ENCODE data around the gene DNAH11.

DNAH11 gene

GRCh38 chr7:21939858-21940372 lies 397.1 kb downstream of the DNAH11 start:
- no peak for DNase-seq

DNA sequence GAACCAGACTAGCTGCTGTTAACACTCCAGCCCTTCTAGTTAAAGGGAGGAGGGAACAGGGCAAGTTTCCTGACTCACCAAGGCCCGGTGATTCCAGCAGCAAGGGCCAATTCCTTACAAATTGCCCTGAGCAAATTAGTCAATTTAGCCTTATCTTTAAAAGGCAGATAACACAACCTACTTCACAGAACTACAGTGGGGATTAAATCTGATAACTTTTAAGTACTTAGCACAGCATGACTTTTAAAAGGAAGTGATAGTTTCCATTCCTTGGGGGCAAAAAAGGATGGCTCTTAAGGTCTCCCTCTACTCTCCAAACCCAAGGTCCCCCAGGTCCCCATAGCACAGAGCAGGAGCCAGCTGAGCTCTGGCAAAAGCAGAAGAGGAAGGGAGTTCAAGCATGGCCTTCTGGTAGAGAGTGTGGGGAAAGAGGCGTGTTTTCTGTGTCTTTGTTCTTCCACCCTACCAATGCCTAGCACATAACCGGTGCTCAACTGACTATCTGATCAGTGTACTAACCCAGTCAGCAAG lies 398.8 kb downstream of the DNAH11 start:
- no peak for DNase-seq

DNA sequence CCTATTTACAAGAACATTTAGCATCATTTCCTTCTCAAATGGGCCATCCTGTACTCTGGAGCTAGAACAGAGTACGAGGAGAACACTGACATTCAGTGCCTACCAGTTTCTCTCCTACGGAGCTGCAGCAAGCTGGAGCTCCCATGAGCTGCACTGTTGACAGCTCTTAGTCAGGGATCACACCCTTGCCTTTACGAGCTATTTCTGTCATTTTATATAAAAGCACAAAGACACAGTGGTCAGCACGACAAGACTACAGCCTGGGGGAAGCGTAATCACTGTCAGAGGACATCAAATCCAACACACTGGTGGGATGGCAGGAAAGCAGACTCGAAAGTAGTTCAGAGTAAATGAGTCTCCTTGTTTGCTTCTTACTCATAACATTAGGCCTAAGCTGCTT lies 400.1 kb downstream of the DNAH11 start:
- DNase-seq: no peak

DNA sequence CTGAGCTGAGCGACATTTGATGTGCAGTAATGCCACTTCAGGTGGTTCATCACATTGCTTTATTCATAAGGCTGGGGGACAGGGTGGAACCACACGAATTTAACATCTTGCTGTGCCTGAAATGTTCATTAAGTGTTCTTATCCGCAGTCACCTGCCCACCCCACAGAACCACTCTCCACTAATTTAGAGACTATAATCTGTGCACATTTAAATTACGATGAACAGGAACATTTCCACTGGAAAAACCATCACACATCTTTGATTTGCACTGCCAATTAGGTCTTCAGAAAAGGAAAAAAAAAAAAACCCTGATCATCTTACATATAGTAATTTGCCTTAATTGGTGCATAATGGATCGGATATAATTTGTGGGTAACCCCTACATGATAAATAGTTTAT lies 400.6 kb downstream of the DNAH11 start:
- DNase-seq: no peak

DNA sequence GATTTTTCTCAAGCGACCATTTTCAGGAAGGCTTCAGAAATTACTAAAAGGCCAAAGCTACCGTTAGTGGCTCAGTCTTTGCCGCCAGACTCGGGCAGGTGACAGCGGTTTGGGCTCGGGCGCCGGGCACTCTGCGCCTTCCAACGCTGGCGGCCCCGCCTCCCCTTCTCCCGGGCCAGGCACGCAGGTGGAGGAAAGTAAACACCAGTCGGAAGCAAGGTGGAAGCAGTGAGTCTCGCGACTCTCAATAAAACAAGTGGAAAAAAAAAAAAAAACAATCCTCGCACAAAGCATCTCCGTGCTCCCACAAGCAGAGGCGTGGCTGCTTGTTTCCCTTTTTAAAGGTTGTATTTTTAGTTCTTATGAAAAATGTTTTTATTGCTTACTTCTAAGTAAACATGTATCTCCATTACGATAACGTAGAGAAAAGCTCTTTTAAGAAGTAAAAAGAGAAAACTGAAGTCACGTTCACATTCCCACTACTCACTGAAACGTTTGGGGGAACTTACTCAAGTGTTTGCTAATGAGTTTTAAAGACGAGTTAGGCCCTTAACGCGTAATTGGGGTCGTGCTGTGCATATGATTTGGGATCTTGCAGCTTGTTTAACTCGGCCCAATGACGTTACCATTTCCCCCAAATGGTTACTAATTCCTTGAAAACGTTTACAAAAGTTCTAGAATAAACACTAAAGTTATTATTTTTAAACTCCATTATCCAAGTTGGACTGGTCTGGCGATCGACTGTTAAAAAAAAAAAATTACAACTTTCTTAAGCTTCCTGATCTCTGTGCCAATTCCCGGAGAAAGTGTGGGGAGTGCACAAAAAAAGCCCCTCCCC lies 402.0 kb downstream of the DNAH11 start:
- peak; percentile 8 for DNase-seq

DNA sequence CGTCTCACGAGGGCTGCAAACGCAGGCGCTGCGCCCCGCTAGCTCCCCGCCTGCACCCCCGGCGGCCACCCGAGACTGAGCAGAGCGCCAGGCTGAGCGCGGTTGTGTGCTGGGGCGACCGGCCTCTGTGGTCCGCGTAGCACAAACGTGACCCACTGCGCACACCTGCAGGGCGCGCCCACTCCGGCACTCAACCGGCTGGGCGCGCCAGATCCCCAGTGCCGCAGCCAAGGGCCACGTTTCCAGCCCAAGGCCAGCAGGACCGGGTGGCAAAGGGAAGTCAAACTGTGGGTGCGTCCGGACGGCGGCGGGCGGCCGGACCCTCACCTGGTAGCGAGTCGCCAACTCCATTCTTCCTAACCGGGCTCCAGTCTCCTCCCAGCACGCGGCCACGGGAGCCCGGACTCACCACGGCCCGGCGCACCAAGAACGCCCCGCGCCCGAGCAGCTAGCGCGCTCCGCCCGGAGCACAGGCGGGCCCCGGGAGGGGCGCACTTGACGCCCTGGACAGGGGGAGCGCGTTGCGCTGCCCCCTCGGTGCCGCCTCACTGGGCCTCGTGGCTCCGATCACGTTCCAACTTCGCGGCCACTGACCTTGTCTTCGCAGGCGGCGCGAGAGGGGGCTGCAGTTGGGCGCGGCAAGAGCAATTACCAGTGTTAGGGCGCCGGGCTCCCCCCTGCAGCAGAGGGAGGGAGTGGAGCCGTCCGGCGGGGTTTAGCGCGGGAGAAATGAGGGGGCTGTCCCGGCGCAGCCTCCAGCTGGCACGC lies 402.8 kb downstream of the DNAH11 start, which contains the start of gene CDCA7L:
Gene CDCA7L (minus strand): TSS at position 446 of the 768 bp plus-strand sequence. CDS start 95 bp downstream, at position 351.
- DNase-seq: peak; percentile 36

DNA sequence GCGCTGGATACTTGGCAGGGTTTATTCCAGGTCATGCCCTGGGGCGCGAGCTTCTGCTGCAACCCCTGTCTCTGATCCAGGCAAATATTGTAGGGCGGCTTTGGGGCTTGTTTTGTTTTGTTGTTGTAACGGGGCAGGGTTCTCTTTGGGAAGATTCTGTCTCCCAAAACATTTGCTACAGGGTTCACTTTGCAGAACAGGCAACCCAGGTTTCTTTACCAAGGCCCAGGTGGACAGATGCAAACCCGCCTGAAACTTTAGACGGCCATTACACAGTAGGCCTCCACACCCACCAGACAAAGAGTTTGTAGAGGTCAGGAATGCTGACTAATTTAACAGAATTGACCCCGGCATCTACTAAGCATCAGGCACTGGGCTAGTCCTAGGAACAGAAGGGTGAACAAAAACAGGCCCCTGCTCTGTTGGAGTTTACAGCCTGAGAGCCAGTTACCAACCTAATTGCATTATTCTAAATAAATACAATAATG lies 403.4 kb downstream of the DNAH11 start:
- DNase-seq: no peak

GRCh38 chr7:21947056-21947455 lies 404.2 kb downstream of the DNAH11 start:
- DNase-seq: no peak

DNA sequence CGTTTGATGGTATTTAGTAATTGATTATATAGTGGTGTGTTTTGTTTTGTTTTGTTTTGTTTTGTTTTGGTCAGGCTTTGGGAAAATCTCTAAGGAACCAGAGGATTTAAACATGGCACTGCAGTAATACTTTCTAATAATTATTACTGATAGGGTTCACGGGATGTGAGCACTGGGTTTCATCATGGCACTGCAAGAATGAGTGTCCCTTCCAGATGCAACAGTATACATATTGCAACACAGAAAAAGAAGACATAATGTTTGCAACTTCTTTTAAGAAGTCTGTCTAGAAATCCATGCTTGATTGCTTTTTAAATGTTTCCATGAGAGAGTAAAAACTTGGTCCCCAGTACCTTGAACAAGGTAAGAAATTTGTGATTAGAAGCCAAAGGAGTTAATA lies 405.1 kb downstream of the DNAH11 start:
- no peak for DNase-seq

- DNase-seq: no peak
These were observed 405.5 kb downstream of the DNAH11 start for GRCh38 chr7:21948364-21948763.

GRCh38 chr7:21948887-21949540 lies 406.2 kb downstream of the DNAH11 start:
- no peak for DNase-seq
